H1 (cell line): ENCODE data around the gene USH2A. TPM values are rescaled to one million over a fixed set of nuclear protein-coding genes. Genes with fewer than 3 reads are reported as not detected.

ENCODE experiments used
- CTCF ChIA-PET: fragments of 300-600 bp; sonication (Branson Sonifier 250); formaldehyde crosslinking; loops from one replicate; lab custom pipeline; 2021; ENCODE audit not compliant: partially characterized antibody; lab: Charles Lee
- POLR2A ChIA-PET: fragments of 300-600 bp; sonication (Branson Sonifier 250); formaldehyde crosslinking; loops from one replicate; lab custom pipeline; 2021; ENCODE audit warnings: inconsistent platforms; ENCODE audit not compliant: partially characterized antibody; lab: Charles Lee
- DNase-seq, 2 experiments: peaks; one replicate each; pipeline versions ENCODE4 v3.0.0 to v3.0.0-alpha.2; 2010 to 2022; ENCODE audit warnings: low spot score in 2 of 2, low read depth in 1 of 2, mixed read lengths in 1 of 2
- FAIRE-seq: peaks from 2 replicates; lab custom pipeline; 2011; peaks lifted over from hg19 to GRCh38; lab: Jason Lieb, UNC
- H2AFZ ChIP-seq: 2 replicates; pipeline ENCODE4 v1.8.1; 2012; ENCODE audit warnings: low read length, inconsistent platforms
- H2AK5ac ChIP-seq: 2 replicates; pipeline ENCODE4 v1.6.1; 2013; ENCODE audit warnings: low read depth, low read length
- H2BK120ac ChIP-seq: replicated peaks from 2 replicates; pipeline ENCODE3; 2013; ENCODE audit warnings: low read depth, low read length, inconsistent platforms
- H2BK12ac ChIP-seq: 2 replicates; pipeline ENCODE4 v1.6.1; 2013; ENCODE audit warnings: low read depth, low read length
- H2BK15ac ChIP-seq: 2 replicates; pipeline ENCODE4 v1.6.1; 2013; ENCODE audit warnings: low read length
- H2BK20ac ChIP-seq: 2 replicates; pipeline ENCODE4 v1.6.1; 2013; ENCODE audit warnings: low read length
- H2BK5ac ChIP-seq: 2 replicates; pipeline ENCODE4 v1.6.1; 2013; ENCODE audit warnings: low read depth, low read length
- H3K14ac ChIP-seq: 2 replicates; pipeline ENCODE4 v1.6.1; 2013; ENCODE audit warnings: inconsistent platforms; ENCODE audit not compliant: insufficient read length
- H3K18ac ChIP-seq: 2 replicates; pipeline ENCODE4 v1.6.1; 2013; ENCODE audit warnings: low read length; ENCODE audit errors: extremely low read depth
- H3K23ac ChIP-seq: 2 replicates; pipeline ENCODE4 v1.6.1; 2013; ENCODE audit warnings: inconsistent platforms; ENCODE audit not compliant: insufficient read length
- H3K23me2 ChIP-seq: 2 replicates; pipeline ENCODE4 v1.6.1; 2013; ENCODE audit warnings: low read depth, low read length
- H3K27ac ChIP-seq: 2 replicates; pipeline ENCODE4 v1.6.1; 2011; ENCODE audit warnings: low read depth, low read length, inconsistent platforms
- H3K27me3 ChIP-seq, 4 experiments: replicated peaks in 1 of 4; 1 replicate in 1 of 4; 2 replicates in 3 of 4; pipeline versions ENCODE4 v1.6.1 to v1.8.1; 2011 to 2013; ENCODE audit warnings: low read length in 3 of 4, mild to moderate bottlenecking in 3 of 4, inconsistent platforms in 2 of 4, mixed read lengths in 2 of 4, moderate library complexity in 1 of 4; ENCODE audit not compliant: control insufficient read depth in 3 of 4, insufficient read depth in 3 of 4; ENCODE audit errors: extremely low read depth in 1 of 4
- H3K36me3 ChIP-seq, 4 experiments: 2 replicates each; pipeline versions ENCODE4 v1.6.1 to v1.8.1; 2011 to 2013; ENCODE audit warnings: mild to moderate bottlenecking in 4 of 4, low read length in 3 of 4, moderate library complexity in 2 of 4, control low read depth in 1 of 4, inconsistent platforms in 1 of 4; ENCODE audit not compliant: insufficient read depth in 4 of 4, control insufficient read depth in 2 of 4
- H3K4ac ChIP-seq: replicated peaks from 2 replicates; pipeline ENCODE3; 2013; ENCODE audit warnings: low read length, low read depth, mixed read lengths, inconsistent platforms; ENCODE audit not compliant: insufficient read length
- H3K4me1 ChIP-seq, 4 experiments: replicated peaks in 1 of 4; 1 replicate in 1 of 4; 2 replicates in 3 of 4; pipeline versions ENCODE4 v1.6.1 to v1.8.1; 2011 to 2013; ENCODE audit warnings: low read length in 3 of 4, inconsistent platforms in 2 of 4, mixed read lengths in 1 of 4; ENCODE audit not compliant: insufficient read depth in 4 of 4, control insufficient read depth in 3 of 4
- H3K4me2 ChIP-seq, 2 experiments: 2 replicates each; pipeline versions ENCODE4 v1.6.1 to v1.8.1; 2011 to 2013; ENCODE audit warnings: low read depth in 2 of 2, low read length in 2 of 2, control low read depth in 1 of 2, inconsistent platforms in 1 of 2, mild to moderate bottlenecking in 1 of 2; ENCODE audit not compliant: insufficient read depth in 1 of 2
- H3K4me3 ChIP-seq, 4 experiments: fragments of 200-600, 300-600 bp in 1 of 4; sonication (generic), shearing (Covaris generic), sonication (Bioruptor Twin) in 1 of 4; 2 replicates each; pipeline versions ENCODE4 v1.5.1 to v1.8.1; 2011 to 2016; ENCODE audit warnings: low read length in 4 of 4, low read depth in 3 of 4, control low read depth in 2 of 4, inconsistent platforms in 2 of 4, mild to moderate bottlenecking in 2 of 4, mixed read lengths in 1 of 4, moderate library complexity in 1 of 4; ENCODE audit not compliant: insufficient read depth in 2 of 4; ENCODE audit errors: extremely low read depth in 1 of 4
- H3K56ac ChIP-seq: replicated peaks from 2 replicates; pipeline ENCODE3; 2013; ENCODE audit warnings: low read depth, mild to moderate bottlenecking, mixed read lengths, low read length, inconsistent platforms; ENCODE audit not compliant: insufficient read length
- H3K79me1 ChIP-seq: 2 replicates; pipeline ENCODE4 v1.6.1; 2013; ENCODE audit warnings: low read depth, low read length, control low read depth
- H3K79me2 ChIP-seq, 2 experiments: 2 replicates each; pipeline versions ENCODE4 v1.6.1 to v1.8.1; 2012 to 2013; ENCODE audit warnings: low read length in 2 of 2, mild to moderate bottlenecking in 2 of 2, inconsistent platforms in 1 of 2; ENCODE audit not compliant: insufficient read depth in 2 of 2, control insufficient read depth in 1 of 2
- H3K9ac ChIP-seq, 4 experiments: replicated peaks in 1 of 4; 1 replicate in 1 of 4; 2 replicates in 3 of 4; pipeline versions ENCODE4 v1.6.1 to v1.8.1; 2011 to 2013; ENCODE audit warnings: low read depth in 3 of 4, low read length in 3 of 4, control low read depth in 2 of 4, mild to moderate bottlenecking in 2 of 4, moderate library complexity in 2 of 4, inconsistent platforms in 1 of 4; ENCODE audit errors: extremely low read depth in 1 of 4
- H3K9me3 ChIP-seq, 2 experiments: 2 replicates each; pipeline versions ENCODE4 v1.6.1 to v1.8.1; 2012 to 2013; ENCODE audit warnings: mild to moderate bottlenecking in 2 of 2, moderate library complexity in 2 of 2, control low read depth in 1 of 2, inconsistent platforms in 1 of 2, low read depth in 1 of 2, low read length in 1 of 2, mixed read lengths in 1 of 2; ENCODE audit not compliant: insufficient read depth in 2 of 2
- H4K20me1 ChIP-seq, 2 experiments: replicated peaks in 1 of 2; 2 replicates each; pipeline versions ENCODE3 to v1.8.1; 2011 to 2013; ENCODE audit warnings: inconsistent platforms in 2 of 2, low read length in 2 of 2, mild to moderate bottlenecking in 1 of 2; ENCODE audit not compliant: insufficient read depth in 2 of 2, control insufficient read depth in 1 of 2
- H4K5ac ChIP-seq: 2 replicates; pipeline ENCODE4 v1.6.1; 2013; ENCODE audit warnings: low read length, low read depth, mixed read lengths, inconsistent platforms; ENCODE audit not compliant: insufficient read length
- H4K8ac ChIP-seq: 2 replicates; pipeline ENCODE4 v1.8.0; 2013; ENCODE audit warnings: mild to moderate bottlenecking, moderate library complexity, low read length, inconsistent platforms; ENCODE audit not compliant: insufficient read depth; ENCODE audit errors: extremely low read depth
- H4K91ac ChIP-seq: replicated peaks from 2 replicates; pipeline ENCODE3; 2013; ENCODE audit warnings: low read length, mixed read lengths, inconsistent platforms; ENCODE audit not compliant: insufficient read length
- CHD2 ChIP-seq: IDR thresholded peaks from 2 replicates; pipeline ENCODE4 v1.6.1; 2012; ENCODE audit warnings: low read length, improper control_type of control experiment
- EP300 ChIP-seq, 2 experiments: IDR thresholded peaks; 1 replicate in 1 of 2; 2 replicates in 1 of 2; pipeline ENCODE4 v1.6.1; 2011 to 2012; ENCODE audit warnings: low read depth in 2 of 2, low read length in 2 of 2, mild to moderate bottlenecking in 2 of 2, borderline replicate concordance in 1 of 2, inconsistent platforms in 1 of 2, moderate library complexity in 1 of 2
- JUN ChIP-seq: IDR thresholded peaks from 2 replicates; pipeline ENCODE4 v1.6.1; 2011; ENCODE audit warnings: low read depth, mild to moderate bottlenecking, improper control_type of control experiment, low read length
- KDM1A ChIP-seq: fragments of 200-600, 300-600 bp; sonication (generic); IDR thresholded peaks from 2 replicates; pipeline ENCODE4 v1.7.1; 2016; ENCODE audit warnings: mild to moderate bottlenecking, low read length, borderline replicate concordance
- KDM4A ChIP-seq: IDR thresholded peaks from one replicate; pipeline ENCODE4 v1.7.1; 2012; ENCODE audit warnings: low read depth, mild to moderate bottlenecking, moderate library complexity, low read length, inconsistent platforms; ENCODE audit not compliant: severe bottlenecking
- SAP30 ChIP-seq: fragments of 300-600 bp; sonication (generic); IDR thresholded peaks from 2 replicates; pipeline ENCODE4 v1.7.1; 2012; ENCODE audit warnings: low read length, moderate library complexity, mild to moderate bottlenecking, inconsistent platforms; ENCODE audit not compliant: insufficient read depth, insufficient replicate concordance
- SIRT6 ChIP-seq: IDR thresholded peaks from one replicate; pipeline ENCODE4 v1.7.1; 2012; ENCODE audit warnings: low read length, inconsistent platforms
- SP4 ChIP-seq: IDR thresholded peaks from 2 replicates; pipeline ENCODE4 v1.6.1; 2012; ENCODE audit warnings: low read length, inconsistent platforms
- SUZ12 ChIP-seq: fragments of 200-600 bp; sonication (generic); IDR thresholded peaks from 2 replicates; pipeline ENCODE4 v1.6.1; 2012; ENCODE audit warnings: mild to moderate bottlenecking, inconsistent platforms, low read length, moderate library complexity, mixed read lengths
- USF2 ChIP-seq: IDR thresholded peaks from 2 replicates; pipeline ENCODE4 v1.6.1; 2011; ENCODE audit warnings: low read length, improper control_type of control experiment
- WGBS, 2 experiments: shearing (Covaris generic) in 1 of 2; methylation state at CpG; one replicate each; pipeline versions ENCODE4 v1.1.6 to v1.1.7; 2013 to 2015; ENCODE audit warnings: low lambda C conversion rate in 2 of 2, mixed read lengths in 2 of 2, inconsistent platforms in 1 of 2, low coverage in 1 of 2, missing lambda C conversion rate in 1 of 2; ENCODE audit not compliant: insufficient replicate concordance in 2 of 2, insufficient coverage in 1 of 2, insufficient read length in 1 of 2; ENCODE audit errors: extremely low coverage in 1 of 2, missing lambda C conversion rate in 1 of 2; 5-methylcytosine and 5-hydroxymethylcytosine counted together
- polyA plus RNA-seq, 7 experiments: library from polyadenylated mRNA; depleted of rRNA in 3 of 7; stranded (reverse) in 5 of 7; unstranded in 2 of 7; fragments of >200 nt in 5 of 7; fragments of 200-250 nt in 2 of 7; gene quantifications; 1 replicate in 5 of 7; 2 replicates in 1 of 7; 4 replicates in 1 of 7; pipeline versions ENCODE4 v1.2.1 to v1.2.3, GENCODE V29; 2011 to 2013; ENCODE audit warnings: missing spikeins in 2 of 7, mixed read lengths in 2 of 7
- total RNA-seq: library from RNA; stranded (reverse); fragmentation: NEBNext Ultra II Directional; extraction: Animal tissue kit (Norgen Biotek cat#: 25700); gene quantifications from 2 replicates; pipeline ENCODE4 v1.2.1, GENCODE V29; 2021

The USH2A gene
- total and polyA plus RNA-seq, 2 of the 8 experiments (the other 6 are each of a cell fraction or from before 2014, with no cell fraction given) = 0.02 to 0.17 TPM

DNA sequence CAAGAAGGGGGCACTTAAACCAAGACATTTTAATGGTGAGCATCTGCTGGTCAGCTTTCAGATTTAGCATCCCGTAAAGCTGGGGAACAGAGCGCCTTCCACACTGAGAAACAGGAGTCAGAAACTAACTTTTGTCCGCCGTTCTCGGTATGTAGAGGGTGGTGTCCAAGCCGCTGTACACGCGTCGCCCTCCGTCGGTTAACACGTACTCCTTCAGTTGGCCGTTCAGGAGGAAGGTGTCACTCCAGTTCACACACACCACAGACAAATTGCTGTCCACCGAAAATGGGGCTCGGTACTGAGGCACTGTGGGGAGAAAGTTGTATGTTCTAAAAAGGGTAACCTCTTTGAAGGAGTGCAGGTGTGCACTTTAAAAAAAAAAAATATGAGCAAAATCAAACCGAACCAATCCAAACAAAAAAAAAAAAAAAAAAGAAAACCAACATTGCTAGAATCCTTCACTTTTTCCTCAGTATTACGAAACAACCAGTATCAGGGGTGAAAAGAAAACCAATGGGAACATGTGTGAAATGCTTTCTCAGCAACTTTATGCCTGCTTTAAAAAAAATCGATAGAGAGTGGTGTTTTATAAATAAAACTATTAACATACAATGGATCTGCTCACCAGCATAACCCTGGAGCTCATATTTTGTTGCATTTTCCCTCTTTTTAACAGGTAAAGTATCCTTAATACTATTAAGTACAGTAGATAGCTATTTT lies 782.7 kb downstream of the USH2A start:
- no peak for DNase-seq
- Histone ChIP-seq H3K79me2 (no peaks in the 10 kb centered on the region), H2AK5ac (no peak overlapping the region), H3K4ac (no peak overlapping the region), H4K91ac (no peak overlapping the region), H3K4me2 (no peak overlapping the region), H3K14ac (no peak overlapping the region), H3K27me3 (no peaks in the 10 kb centered on the region), H4K5ac (no peak overlapping the region), H3K4me3 (no peak overlapping the region), H3K9ac (no peak overlapping the region), H3K4me1 (peaks cover 3 to 11% (median 6%) of the 10 kb centered on the region in 4 experiments; a peak in 3 of 7 replicates), H2AFZ (0 out of 2 replicates have a peak overlapping the region, but pooled peaks have one; percentile 55), H3K36me3 (no peaks in the 10 kb centered on the region), H2BK12ac (no peak overlapping the region), H3K18ac (no peak overlapping the region), H3K56ac (no peak overlapping the region), H3K23me2 (no peaks in the 10 kb centered on the region; the same call in 1 of the 2 replicates), H2BK15ac (no peak overlapping the region), H2BK5ac (no peak overlapping the region), H3K23ac (no peak overlapping the region), H3K79me1 (no peaks in the 10 kb centered on the region), H4K8ac (no peak overlapping the region), H3K9me3 (no peaks in the 10 kb centered on the region), H4K20me1 (no peaks in the 10 kb centered on the region), H2BK20ac (no peak overlapping the region), H2BK120ac (no peak overlapping the region), H3K27ac (no peak overlapping the region)
- FAIRE-seq = no peak
- WGBS, 2 experiments = 95% methylated on average over 18 of the region's 18 CpGs; no CpG with 5 or more reads in 1 of the 2 experiments
- ChIA-PET POLR2A (no interaction called here), CTCF (interaction anchor here (1.4 kb wide), 1 partner anchor 31 kb away, joined by 3 read pairs; no protein-coding TSS in a partner anchor)
- no peak for TF ChIP-seq CHD2
- TF ChIP-seq SUZ12 = no peak
- TF ChIP-seq EP300 (IDR thresholded peaks at IDR 0.05; ENCODE audit: borderline replicate concordance in 1 of 2, low read depth in 2 of 2, low read length in 2 of 2) = no peak
- no peak for TF ChIP-seq KDM1A
- TF ChIP-seq JUN = no peak
- TF ChIP-seq USF2 = no peak
- no peak for TF ChIP-seq SAP30
- TF ChIP-seq SIRT6 = no peak
- no peak for TF ChIP-seq SP4
- no peak for TF ChIP-seq KDM4A
